ENCODE results near the gene LBHD2.

LBHD2 gene

GRCh38 chr14:103132381-103133209 is 48.6 kb downstream of the LBHD2 start:
- no peak for DNase-seq (ENCODE audit: low read depth)

- no peak for DNase-seq (ENCODE audit: low read depth)
Measured at GRCh38 chr14:103133210-103134140, 49.5 kb downstream of the LBHD2 start.

- DNase-seq (ENCODE audit: low read depth): no peak
Measured at GRCh38 chr14:103134405-103134804, 50.4 kb downstream of the LBHD2 start.

GRCh38 chr14:103134919-103135318 is 50.9 kb downstream of the LBHD2 start:
- no peak for DNase-seq (ENCODE audit: low read depth)

- no peak for DNase-seq (ENCODE audit: low read depth)
Measured at GRCh38 chr14:103135333-103136260, 51.6 kb downstream of the LBHD2 start.

- DNase-seq (ENCODE audit: low read depth): no peak
Measured at GRCh38 chr14:103136388-103137271, 52.6 kb downstream of the LBHD2 start.

- DNase-seq (ENCODE audit: low read depth): no peak
Measured at GRCh38 chr14:103137689-103138300, 53.8 kb downstream of the LBHD2 start.

GRCh38 chr14:103138301-103139131 is 54.5 kb downstream of the LBHD2 start:
- DNase-seq (ENCODE audit: low read depth): no peak

GRCh38 chr14:103139132-103140025 is 55.4 kb downstream of the LBHD2 start:
- no peak for DNase-seq (ENCODE audit: low read depth)

Measured in T-helper 22 cell (primary cell).